B cell (primary cell): ENCODE measurements around the gene COQ8A.

Source experiments
- CTCF ChIP-seq: fragments of 200-600 bp; IDR thresholded peaks from one replicate; pipeline ENCODE4 v1.8.0; 2022; ENCODE audit warnings: antibody characterized with exemption, mild to moderate bottlenecking
- EZH2 ChIP-seq: IDR thresholded peaks from 2 replicates; pipeline ENCODE4 v1.6.1; 2012; ENCODE audit warnings: borderline replicate concordance, low read depth, mild to moderate bottlenecking, moderate library complexity, low read length; ENCODE audit not compliant: insufficient read depth, poor library complexity, severe bottlenecking

GRCh38 chr1:226908913-226909312 is 31.2 kb upstream of the COQ8A start:
- no peak for TF ChIP-seq EZH2
- no peak for TF ChIP-seq CTCF
